GM21526 (cell line): ENCODE measurements around the gene TCAIM.
"Not testable (repeated sequence)": the region's sequence is repeated elsewhere in the genome, so short reads cannot be mapped to it uniquely, and the experiment has no call there.

Experiments
- ATAC-seq: cut with Tn5 transposase; IDR thresholded peaks from one replicate; pipeline ENCODE4 v1.9.1; 2021; ENCODE audit warnings: moderate library complexity; ENCODE audit not compliant: unreplicated experiment, low FRiP score

The TCAIM gene

GRCh38 chr3:44342176-44342790, 3.7 kb downstream of the TCAIM start:
- no peak for ATAC-seq

DNA sequence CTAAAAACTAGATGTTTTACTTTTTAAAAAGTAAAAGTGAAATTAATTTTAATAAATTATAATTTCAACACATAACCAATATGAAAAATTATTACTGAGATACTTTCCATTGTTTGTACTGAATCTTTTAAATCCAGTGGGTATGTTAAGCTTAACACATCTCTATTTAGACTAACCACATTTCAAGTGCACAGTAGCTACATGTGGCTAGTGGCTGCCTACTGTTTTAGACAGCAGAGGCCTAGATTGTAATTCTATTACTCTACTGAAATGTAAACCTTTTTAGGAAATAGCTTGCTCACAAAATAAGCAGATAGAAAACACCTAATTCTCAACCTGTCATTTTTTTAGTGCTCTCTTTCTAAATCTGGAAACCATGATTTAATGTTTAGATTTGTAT, 4.9 kb downstream of the TCAIM start:
- ATAC-seq, result no peak

DNA sequence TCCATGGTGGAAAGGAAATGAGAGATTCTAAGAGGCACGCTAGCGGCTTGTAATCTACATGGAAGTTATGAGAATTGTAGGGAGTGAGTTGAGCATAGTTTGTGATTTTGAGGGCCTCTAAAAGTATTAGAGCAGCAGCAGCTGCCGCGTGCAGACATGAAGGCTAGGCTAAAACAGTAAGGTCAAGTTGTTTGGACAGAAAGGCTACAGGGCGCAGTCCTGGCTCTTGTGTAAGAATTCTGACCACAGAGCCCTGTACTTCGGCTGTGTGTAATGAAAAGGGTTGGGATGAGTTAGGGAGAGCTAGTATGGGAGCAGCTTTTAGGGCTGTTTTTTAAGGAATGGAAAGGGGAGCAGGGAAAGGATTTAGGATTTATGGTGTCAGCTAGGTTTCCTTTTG, 8.0 kb downstream of the TCAIM start:
- ATAC-seq, result not testable (repeated sequence)

GRCh38 chr3:44348993-44349392, 10.4 kb downstream of the TCAIM start:
- no peak for ATAC-seq

- no peak for ATAC-seq
Measured at GRCh38 chr3:44353355-44353924, 14.9 kb downstream of the TCAIM start.

DNA sequence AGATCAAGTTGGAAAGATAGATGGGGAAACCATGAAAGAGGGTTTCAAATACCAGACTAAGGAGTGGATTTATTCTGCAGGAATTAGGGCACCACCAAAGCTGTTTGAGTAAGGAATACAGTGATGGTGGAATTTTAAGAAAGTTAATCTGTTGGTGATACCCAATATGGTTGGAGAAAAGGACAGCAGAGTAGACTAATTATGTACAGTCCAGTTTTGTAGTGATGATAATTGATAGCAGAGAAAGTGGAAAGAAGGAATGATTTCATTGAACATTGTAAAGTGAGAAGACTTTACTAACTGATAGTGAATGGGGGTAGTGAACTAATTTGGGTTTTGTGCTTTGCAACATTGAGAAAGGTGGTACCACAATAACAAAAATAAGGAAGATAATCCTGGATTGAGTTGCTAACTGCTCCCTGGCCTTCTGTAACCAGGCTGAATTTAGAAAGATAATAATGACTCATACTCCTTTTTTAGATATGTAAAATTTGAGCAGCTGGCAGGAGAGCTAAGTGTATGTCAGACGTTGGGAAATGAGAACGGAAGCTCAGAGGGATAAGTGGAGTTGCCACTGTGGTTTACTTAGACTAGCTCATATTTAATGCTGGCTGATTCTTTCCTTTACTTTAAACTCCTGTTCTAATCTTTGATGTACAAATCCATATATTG, 16.9 kb downstream of the TCAIM start:
- ATAC-seq, result no peak

DNA sequence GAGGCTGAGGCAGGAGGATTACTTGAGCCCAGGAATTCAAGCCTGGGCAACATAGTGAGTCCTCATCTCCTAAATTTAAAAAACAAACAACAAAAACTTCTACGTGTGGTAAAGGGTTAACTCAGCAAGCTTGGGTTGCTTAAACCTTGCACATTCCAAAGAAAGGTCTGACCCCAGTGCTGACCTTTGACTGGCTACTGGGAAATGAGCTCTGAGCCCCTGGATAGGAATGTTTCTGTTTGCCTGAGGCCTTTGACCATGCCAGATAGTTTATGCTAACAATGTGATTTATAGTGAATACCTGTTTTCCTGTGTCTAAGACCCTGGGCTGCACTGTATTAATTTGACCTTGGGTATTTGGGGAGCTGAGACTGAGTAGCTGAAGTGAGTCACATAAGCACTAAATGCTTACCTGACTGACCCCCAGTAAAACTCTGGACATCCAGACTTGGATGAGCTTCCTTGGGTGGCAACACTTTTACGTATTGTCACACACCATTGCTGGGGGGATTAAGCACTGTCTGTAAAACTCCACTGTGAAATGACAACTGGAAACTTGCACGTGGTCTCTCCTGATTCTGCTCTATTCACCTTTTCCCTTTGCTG, 20.7 kb downstream of the TCAIM start:
- no peak for ATAC-seq

GRCh38 chr3:44363591-44363990, 25.0 kb downstream of the TCAIM start:
- no peak for ATAC-seq

GRCh38 chr3:44365952-44366351, 27.4 kb downstream of the TCAIM start:
- ATAC-seq, result no peak

GRCh38 chr3:44375450-44375849, 36.9 kb downstream of the TCAIM start:
- ATAC-seq, result no peak

- no peak for ATAC-seq
Measured at GRCh38 chr3:44387404-44387803, 48.8 kb downstream of the TCAIM start.

DNA sequence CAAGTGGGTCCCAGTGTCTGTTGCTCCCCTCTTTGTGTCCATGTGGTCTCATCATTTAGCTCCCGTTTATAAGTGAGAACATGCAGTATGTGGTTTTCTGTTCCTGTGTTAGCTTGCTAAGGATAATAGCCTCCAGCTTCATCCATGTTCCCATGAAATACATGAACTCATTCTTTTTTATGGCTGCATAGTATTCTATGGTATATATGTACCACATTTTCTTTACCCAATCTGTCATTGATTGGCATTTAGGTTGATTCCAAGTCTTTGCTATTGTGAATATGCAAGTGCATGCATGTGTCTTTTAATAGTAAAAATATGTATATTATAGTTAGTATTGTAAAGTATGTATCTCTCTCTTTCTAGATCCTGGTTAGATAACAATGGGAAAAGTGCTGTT, 53.9 kb downstream of the TCAIM start:
- no peak for ATAC-seq

DNA sequence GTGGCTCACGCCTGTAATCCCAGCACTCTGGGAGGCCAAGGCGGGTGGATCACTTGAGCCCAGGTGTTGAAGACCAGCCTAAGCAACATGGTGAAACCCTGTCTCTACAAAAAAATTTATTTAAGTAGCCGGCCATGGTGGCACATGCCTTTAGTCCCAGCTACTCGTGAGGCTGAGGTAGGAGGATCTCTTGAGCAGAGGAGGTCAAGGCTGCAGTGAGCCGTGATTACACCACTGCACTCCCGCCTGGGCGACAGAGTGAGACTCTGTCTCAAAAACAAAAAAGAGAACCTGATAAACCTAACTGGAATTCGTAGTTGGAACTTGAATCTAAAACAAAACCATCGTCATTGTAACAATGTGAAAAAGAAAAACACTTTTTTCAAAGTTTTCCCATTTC, 57.1 kb downstream of the TCAIM start:
- no peak for ATAC-seq

GRCh38 chr3:44396200-44397171, 57.9 kb downstream of the TCAIM start:
- no peak for ATAC-seq

DNA sequence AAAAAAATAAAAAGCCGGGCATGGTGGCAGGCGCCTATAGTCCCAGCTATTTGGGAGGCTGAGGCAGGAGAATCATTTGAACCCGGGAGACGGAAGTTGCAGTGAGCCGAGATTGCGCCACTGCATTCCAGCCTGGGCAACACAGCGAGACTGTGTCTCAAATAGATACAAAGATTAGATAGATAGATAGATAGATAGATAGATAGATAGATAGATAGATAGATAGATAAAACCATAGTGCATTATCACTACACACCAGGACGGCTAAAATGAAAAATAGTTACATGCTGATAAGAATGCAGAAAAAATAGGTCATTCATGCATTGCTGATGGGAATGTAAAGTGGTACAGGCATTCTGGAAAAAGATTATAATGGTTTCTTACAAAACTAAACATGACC, 59.7 kb downstream of the TCAIM start:
- ATAC-seq, result not testable (repeated sequence)

DNA sequence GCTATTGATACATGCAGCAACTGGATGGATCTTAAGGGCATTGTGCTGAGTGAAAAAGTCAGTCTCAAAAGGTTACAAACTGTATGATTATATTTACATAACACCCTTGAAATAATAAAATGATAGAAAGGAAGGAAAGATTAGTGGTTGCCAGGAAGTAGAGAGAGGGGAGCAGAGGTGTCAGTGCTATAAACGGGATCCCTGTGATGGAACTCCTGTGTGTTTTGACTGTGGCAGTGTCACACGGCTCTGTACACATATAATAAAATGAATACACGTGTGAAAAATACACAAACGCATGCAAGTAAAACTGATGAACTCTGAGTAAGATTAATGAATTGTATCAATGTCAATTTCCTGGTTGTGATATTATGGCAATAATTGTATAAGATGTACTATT, 60.3 kb downstream of the TCAIM start:
- ATAC-seq, result no peak

GRCh38 chr3:44400771-44401170, 62.2 kb downstream of the TCAIM start:
- ATAC-seq, result no peak

- no peak for ATAC-seq
Measured at GRCh38 chr3:44402548-44402947, 64.0 kb downstream of the TCAIM start.

DNA sequence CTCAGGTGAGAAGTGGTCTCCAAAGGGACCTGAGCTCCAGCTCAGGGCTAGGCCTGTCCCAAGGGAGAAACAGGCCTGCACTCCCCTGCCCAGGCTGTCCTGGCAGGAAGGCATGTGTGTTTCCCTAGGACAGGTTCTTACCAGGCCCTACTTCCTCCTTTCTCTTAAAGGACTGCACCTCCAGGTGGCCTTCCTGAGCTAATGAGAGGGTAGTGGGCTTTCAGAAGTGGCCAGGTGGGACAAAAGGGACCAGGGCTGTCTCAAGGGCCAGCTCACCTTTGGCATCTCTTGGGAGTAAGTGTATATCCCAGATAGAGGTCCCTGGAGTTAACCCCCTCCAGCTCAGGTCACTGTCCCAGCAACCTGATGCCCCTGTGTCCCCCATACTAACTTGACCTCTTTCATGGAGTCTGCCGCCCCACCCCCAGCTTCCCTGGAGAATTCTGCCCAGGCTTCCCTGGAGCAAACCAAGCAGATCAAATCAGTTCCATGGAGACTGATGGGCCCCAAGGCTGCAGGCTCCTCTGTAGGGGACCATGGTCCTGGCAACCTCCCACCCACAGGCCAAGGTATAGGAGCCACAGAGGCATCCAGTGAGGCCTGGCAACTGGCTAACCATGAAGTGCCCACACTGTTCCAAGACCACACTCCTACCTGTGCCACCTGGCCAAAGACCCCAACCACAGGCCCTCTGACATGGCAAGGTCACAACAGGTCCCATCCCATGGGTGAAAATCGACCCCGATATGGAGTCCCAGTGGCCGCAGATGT, 71.3 kb downstream of the TCAIM start:
- no peak for ATAC-seq
